BE2C (cell line): ENCODE results near the gene ST8SIA6.

Source experiments
- DNase-seq: peaks from one replicate; pipeline ENCODE4 v3.0.0-alpha.2; 2020
- H3K27me3 ChIP-seq: fragments of 250-450 bp; sonication (Bioruptor Pico); 2 replicates; pipeline ENCODE4 v1.5.1; 2020; ENCODE audit warnings: mild to moderate bottlenecking
- H3K36me3 ChIP-seq: fragments of 250-450 bp; sonication (Bioruptor Pico); 2 replicates; pipeline ENCODE4 v1.5.1; 2020; ENCODE audit warnings: mild to moderate bottlenecking
- H3K4me1 ChIP-seq: fragments of 250-450 bp; sonication (Bioruptor Pico); 2 replicates; pipeline ENCODE4 v1.5.1; 2020
- H3K4me3 ChIP-seq: 2 replicates; pipeline ENCODE4 v1.5.1; 2011; ENCODE audit warnings: low read depth, low read length
- H3K9me3 ChIP-seq: fragments of 250-450 bp; sonication (Bioruptor Pico); 2 replicates; pipeline ENCODE4 v1.5.1; 2020
- TF ChIP-seq, protein P1 (sequence below): IDR thresholded peaks from 2 replicates; pipeline ENCODE4 v1.5.1; 2012; ENCODE audit warnings: mild to moderate bottlenecking, low read depth, low read length

The ST8SIA6 gene

DNA sequence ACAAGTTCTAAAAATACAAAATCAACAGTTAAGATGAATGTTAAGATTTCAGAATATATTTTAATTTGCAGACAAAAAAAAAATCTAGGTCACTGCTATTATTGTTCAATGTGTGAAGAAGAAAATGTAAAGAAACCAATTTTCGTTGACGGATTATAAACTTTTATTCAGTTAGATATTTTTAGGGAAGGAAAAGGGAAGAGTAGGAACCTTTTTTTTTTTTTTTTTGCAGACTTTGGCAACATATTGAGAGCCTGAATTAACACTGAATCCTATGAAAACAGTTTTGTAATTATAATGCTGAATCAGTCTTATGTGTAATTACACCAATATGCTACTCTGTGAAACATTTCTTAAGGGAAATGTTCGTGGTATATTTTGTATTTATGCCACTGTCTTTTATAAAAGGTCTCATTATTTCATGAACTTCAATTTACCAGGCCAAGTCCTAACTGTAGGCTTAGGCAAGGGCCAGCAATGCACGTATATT lies 106.3 kb downstream of the ST8SIA6 start:
- Histone ChIP-seq H3K27me3 (no peaks in the 10 kb centered on the region), H3K9me3 (no peaks in the 10 kb centered on the region; the same call in 1 of the 2 replicates), H3K36me3 (no peaks in the 10 kb centered on the region), H3K4me3 (no peak overlapping the region; the same call in 1 of the 2 replicates), H3K4me1 (no peaks in the 10 kb centered on the region)
- TF ChIP-seq, protein P1, sequence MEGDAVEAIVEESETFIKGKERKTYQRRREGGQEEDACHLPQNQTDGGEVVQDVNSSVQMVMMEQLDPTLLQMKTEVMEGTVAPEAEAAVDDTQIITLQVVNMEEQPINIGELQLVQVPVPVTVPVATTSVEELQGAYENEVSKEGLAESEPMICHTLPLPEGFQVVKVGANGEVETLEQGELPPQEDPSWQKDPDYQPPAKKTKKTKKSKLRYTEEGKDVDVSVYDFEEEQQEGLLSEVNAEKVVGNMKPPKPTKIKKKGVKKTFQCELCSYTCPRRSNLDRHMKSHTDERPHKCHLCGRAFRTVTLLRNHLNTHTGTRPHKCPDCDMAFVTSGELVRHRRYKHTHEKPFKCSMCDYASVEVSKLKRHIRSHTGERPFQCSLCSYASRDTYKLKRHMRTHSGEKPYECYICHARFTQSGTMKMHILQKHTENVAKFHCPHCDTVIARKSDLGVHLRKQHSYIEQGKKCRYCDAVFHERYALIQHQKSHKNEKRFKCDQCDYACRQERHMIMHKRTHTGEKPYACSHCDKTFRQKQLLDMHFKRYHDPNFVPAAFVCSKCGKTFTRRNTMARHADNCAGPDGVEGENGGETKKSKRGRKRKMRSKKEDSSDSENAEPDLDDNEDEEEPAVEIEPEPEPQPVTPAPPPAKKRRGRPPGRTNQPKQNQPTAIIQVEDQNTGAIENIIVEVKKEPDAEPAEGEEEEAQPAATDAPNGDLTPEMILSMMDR, result no peak
- no peak for DNase-seq

DNA sequence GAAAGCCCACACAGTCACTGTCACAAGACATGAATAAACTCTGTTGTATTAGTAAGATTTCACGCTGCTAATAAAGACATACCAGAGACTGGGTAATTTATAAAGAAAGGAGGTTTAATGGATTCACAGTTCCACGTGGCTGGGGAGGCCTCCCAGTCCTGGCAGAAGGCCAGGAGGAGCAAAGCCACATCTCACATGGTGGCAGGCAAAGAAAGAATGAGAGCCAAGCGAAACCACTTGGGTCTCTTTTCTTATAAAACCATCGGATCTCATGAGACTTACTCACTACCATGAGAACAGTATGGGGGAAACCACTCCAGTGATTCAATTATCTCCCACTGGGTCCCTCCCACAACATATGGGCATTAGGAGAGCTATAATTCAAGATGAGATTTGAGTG lies 110.2 kb downstream of the ST8SIA6 start:
- TF ChIP-seq, protein P1, result no peak
- Histone ChIP-seq H3K4me1 (no peaks in the 10 kb centered on the region), H3K4me3 (no peak overlapping the region), H3K36me3 (no peaks in the 10 kb centered on the region), H3K27me3 (no peaks in the 10 kb centered on the region), H3K9me3 (no peaks in the 10 kb centered on the region)
- no peak for DNase-seq

DNA sequence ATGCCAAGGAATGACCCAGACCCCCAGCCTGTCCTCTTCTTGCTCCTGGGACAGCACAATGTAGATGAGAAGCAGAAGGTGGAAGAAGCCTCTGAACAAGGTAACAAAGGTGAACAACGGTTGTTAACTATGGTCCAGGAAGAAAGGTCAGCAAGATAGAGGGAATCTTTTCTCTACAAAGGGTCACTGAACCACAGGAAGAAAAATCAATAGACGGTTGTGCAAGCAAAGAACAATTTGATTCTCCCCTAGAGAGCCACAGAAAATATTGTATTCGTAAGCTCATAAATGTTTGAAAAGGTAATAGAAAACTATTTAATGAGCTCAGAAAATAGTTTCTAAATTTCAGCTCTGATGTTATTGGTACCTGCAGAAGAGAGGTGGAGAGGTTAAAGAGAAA lies 111.3 kb downstream of the ST8SIA6 start:
- no peaks in the 10 kb centered on the region for H3K27me3 ChIP-seq
- no peaks in the 10 kb centered on the region for H3K4me1 ChIP-seq
- H3K4me3 ChIP-seq, result no peak overlapping the region
- TF ChIP-seq, protein P1, result no peak
- no peaks in the 10 kb centered on the region for H3K9me3 ChIP-seq
- no peaks in the 10 kb centered on the region for H3K36me3 ChIP-seq
- DNase-seq, result no peak

DNA sequence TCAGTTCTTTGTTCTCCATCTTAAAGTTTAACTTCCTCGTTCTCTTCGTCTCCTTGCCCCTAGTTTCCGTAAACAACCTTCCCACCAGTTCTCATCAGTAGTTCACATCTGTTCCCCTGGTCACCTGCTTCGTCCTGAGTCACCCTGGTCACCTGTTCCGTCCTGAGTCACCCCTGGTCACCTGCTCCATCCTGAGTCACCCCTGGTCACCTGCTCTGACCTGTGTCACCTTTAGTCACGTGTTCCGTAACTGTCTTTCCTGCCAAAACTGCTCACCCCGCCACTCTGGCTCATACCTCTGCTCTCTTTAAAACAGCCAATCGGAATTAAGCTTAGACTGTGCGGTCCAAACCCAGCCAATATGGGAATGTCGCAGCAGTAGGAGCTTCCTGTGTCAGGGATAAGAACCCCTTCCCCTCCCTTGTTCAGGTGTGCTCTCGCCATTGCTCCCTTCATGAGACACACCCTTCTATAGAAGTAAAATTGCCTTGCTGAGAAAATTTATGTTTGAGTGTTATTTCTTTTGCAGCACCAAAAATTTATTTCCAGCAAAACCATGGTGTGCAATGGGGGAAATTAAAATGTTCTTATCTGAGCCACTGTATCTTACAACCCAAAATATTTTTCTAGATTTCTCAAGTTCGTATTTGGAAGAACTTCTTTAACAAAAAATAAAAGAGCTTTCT lies 114.1 kb downstream of the ST8SIA6 start:
- no peak overlapping the region for H3K4me3 ChIP-seq
- TF ChIP-seq, protein P1, result no peak
- no peaks in the 10 kb centered on the region for H3K4me1 ChIP-seq
- no peaks in the 10 kb centered on the region for H3K9me3 ChIP-seq
- no peak for DNase-seq
- no peaks in the 10 kb centered on the region for H3K36me3 ChIP-seq
- H3K27me3 ChIP-seq, result no peaks in the 10 kb centered on the region

DNA sequence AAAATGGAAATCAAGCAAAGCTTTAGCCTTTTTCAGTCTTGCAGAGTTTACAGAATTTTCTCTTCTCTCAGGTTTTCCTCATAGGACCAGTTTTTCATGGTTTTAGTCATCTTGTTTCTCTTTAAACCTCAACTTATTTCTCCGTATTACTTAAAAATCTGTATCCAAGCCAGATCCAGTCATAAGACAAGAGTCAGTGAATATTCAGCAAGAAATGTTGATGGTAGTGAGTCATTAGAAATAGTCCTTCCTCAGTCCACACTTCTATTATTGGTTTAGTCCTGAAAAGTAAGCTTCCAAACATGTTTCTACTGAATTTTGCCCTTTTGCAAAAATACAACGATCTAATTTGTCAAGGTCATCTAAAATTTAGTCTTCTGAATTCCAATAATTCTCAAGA lies 119.3 kb downstream of the ST8SIA6 start:
- DNase-seq, result no peak
- H3K36me3 ChIP-seq, result no peaks in the 10 kb centered on the region
- H3K4me1 ChIP-seq, result no peaks in the 10 kb centered on the region
- H3K9me3 ChIP-seq, result no peaks in the 10 kb centered on the region
- TF ChIP-seq, protein P1, result no peak
- no peaks in the 10 kb centered on the region for H3K27me3 ChIP-seq
- H3K4me3 ChIP-seq, result no peak overlapping the region

DNA sequence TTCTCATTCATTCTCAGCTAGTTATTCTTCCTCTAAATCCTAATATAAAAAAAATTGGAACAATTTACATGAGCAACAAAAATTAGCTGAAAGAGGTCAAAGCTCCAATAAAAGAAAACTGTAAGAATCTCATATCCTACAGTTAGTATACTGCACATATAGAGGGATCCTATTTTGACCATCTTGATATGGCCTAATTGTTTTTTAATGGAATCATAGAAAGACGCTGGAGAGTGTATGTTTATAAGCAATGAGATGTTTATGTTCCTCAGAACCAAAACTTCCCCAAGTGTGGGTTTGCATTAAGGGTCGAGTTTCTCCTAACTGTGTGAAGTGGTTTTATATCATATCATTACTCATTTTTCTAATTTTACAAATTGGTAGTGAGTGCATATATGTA lies 123.9 kb downstream of the ST8SIA6 start:
- Histone ChIP-seq H3K4me3 (no peak overlapping the region), H3K36me3 (no peaks in the 10 kb centered on the region), H3K4me1 (no peaks in the 10 kb centered on the region), H3K9me3 (no peaks in the 10 kb centered on the region), H3K27me3 (no peaks in the 10 kb centered on the region)
- TF ChIP-seq, protein P1, result no peak
- DNase-seq, result no peak
